SK-N-SH treated with all-trans-retinoic acid at 6 μM for 48 hours (cell line): Measurements from ENCODE around the gene ZFP62.

Experiments used
- ATAC-seq: fragments of 200-7000 bp; cut with Tn5 transposase; 3 replicates; pipeline ENCODE4 v1.9.1; 2020; ENCODE audit warnings: mild to moderate bottlenecking, moderate library complexity
- ARNTL ChIP-seq: fragments of 450-650 bp; formaldehyde crosslinking; IDR thresholded peaks from 2 replicates; pipeline ENCODE4 v1.5.0; 2020; ENCODE audit warnings: low read depth, mild to moderate bottlenecking, moderate library complexity, borderline replicate concordance
- BACH2 ChIP-seq: fragments of 250-450 bp; sonication (Bioruptor Pico); IDR thresholded peaks from 2 replicates; pipeline ENCODE4 v1.9.0; 2021; ENCODE audit warnings: mild to moderate bottlenecking, borderline replicate concordance
- CREB5 ChIP-seq: fragments of 250-450 bp; sonication (Bioruptor Pico); IDR thresholded peaks from 2 replicates; pipeline ENCODE4 v1.5.1; 2020; ENCODE audit warnings: low read depth, mild to moderate bottlenecking, moderate library complexity
- CSDC2 ChIP-seq: fragments of 250-450 bp; sonication (Bioruptor Pico); IDR thresholded peaks from 2 replicates; pipeline ENCODE4 v1.5.0; 2020; ENCODE audit warnings: mild to moderate bottlenecking, moderate library complexity
- CSRNP3 ChIP-seq: fragments of 250-450 bp; sonication (Bioruptor Pico); IDR thresholded peaks from 2 replicates; pipeline ENCODE4 v1.5.1; 2021; ENCODE audit warnings: mild to moderate bottlenecking, moderate library complexity
- ESRRG ChIP-seq: fragments of 250-450 bp; sonication (Bioruptor Pico); IDR thresholded peaks from 2 replicates; pipeline ENCODE4 v1.6.1; 2021; ENCODE audit warnings: mild to moderate bottlenecking
- OSR1 ChIP-seq: fragments of 250-450 bp; sonication (Bioruptor Pico); IDR thresholded peaks from 2 replicates; pipeline ENCODE4 v1.8.0; 2022; ENCODE audit warnings: moderate library complexity, mild to moderate bottlenecking, inconsistent platforms
- PATZ1 ChIP-seq: fragments of 250-450 bp; sonication (Bioruptor Pico); IDR thresholded peaks from 2 replicates; pipeline ENCODE4 v1.8.0; 2020; ENCODE audit warnings: mild to moderate bottlenecking, moderate library complexity, borderline replicate concordance
- POU6F1 ChIP-seq: fragments of 250-450 bp; sonication (Bioruptor Pico); IDR thresholded peaks from 2 replicates; pipeline ENCODE4 v1.8.0; 2021; ENCODE audit warnings: low read depth, mild to moderate bottlenecking, moderate library complexity, borderline replicate concordance
- PPARA ChIP-seq: fragments of 250-450 bp; sonication (Bioruptor Pico); IDR thresholded peaks from 2 replicates; pipeline ENCODE4 v1.5.0; 2020; ENCODE audit warnings: mild to moderate bottlenecking, borderline replicate concordance
- RARB ChIP-seq: fragments of 250-450 bp; sonication (Bioruptor Pico); IDR thresholded peaks from 2 replicates; pipeline ENCODE4 v1.8.0; 2021; ENCODE audit warnings: mild to moderate bottlenecking, moderate library complexity
- TCF4 ChIP-seq: fragments of 250-450 bp; sonication (Bioruptor Pico); IDR thresholded peaks from 2 replicates; pipeline ENCODE4 v1.8.0; 2021; ENCODE audit warnings: mild to moderate bottlenecking, moderate library complexity, borderline replicate concordance
- TSHZ2 ChIP-seq: fragments of 250-450 bp; sonication (Bioruptor Pico); IDR thresholded peaks from 2 replicates; pipeline ENCODE4 v1.5.0; 2020; ENCODE audit warnings: mild to moderate bottlenecking, moderate library complexity
- ZC3H10 ChIP-seq: fragments of 250-450 bp; sonication (Bioruptor Pico); IDR thresholded peaks from 2 replicates; pipeline ENCODE4 v1.5.1; 2021; ENCODE audit warnings: mild to moderate bottlenecking, moderate library complexity
- ZNF565 ChIP-seq: fragments of 450-650 bp; formaldehyde crosslinking; conservative IDR thresholded peaks from 2 replicates; pipeline ENCODE4 v1.5.0; 2020; ENCODE audit warnings: low read depth, mild to moderate bottlenecking, moderate library complexity
- ZNF70 ChIP-seq: fragments of 450-650 bp; formaldehyde crosslinking; IDR thresholded peaks from 2 replicates; pipeline ENCODE4 v1.5.0; 2020; ENCODE audit warnings: mild to moderate bottlenecking, moderate library complexity
- ZNF8 ChIP-seq: fragments of 450-650 bp; formaldehyde crosslinking; IDR thresholded peaks from 2 replicates; pipeline ENCODE4 v1.5.0; 2020; ENCODE audit warnings: mild to moderate bottlenecking, moderate library complexity

ZFP62 gene

GRCh38 chr5:180821538-180821937 is 39.5 kb downstream of the ZFP62 start:
- ATAC-seq = no peak
- no peak for TF ChIP-seq BACH2
- no peak for TF ChIP-seq ZNF565 (CRISPR knock-in tag)
- no peak for TF ChIP-seq RARB
- no peak for TF ChIP-seq ARNTL (CRISPR knock-in tag)
- TF ChIP-seq ZNF70 = no peak
- no peak for TF ChIP-seq ZNF8 (CRISPR knock-in tag)
- no peak for TF ChIP-seq ESRRG (CRISPR knock-in tag)
- TF ChIP-seq CSRNP3 (CRISPR knock-in tag) = no peak
- TF ChIP-seq TSHZ2 (CRISPR knock-in tag) = no peak
- TF ChIP-seq TCF4 (CRISPR knock-in tag) = no peak
- no peak for TF ChIP-seq OSR1 (CRISPR knock-in tag)
- TF ChIP-seq ZC3H10 (CRISPR knock-in tag) = no peak
- TF ChIP-seq POU6F1 (CRISPR knock-in tag) = no peak
- no peak for TF ChIP-seq PPARA (CRISPR knock-in tag)

GRCh38 chr5:180820788-180821321 is 40.2 kb downstream of the ZFP62 start:
- TF ChIP-seq ESRRG (CRISPR knock-in tag) (no peak), CSDC2 (no peak), RARB (no peak), PATZ1 (no peak), ZNF70 (no peak)
- no peak for ATAC-seq

- TF ChIP-seq CREB5 (CRISPR knock-in tag) = no peak
- no peak for TF ChIP-seq ZNF8 (CRISPR knock-in tag)
- TF ChIP-seq BACH2 = no peak
- no peak for TF ChIP-seq POU6F1 (CRISPR knock-in tag)
- TF ChIP-seq ZNF70 = no peak
- TF ChIP-seq ARNTL (CRISPR knock-in tag) = no peak
- no peak for TF ChIP-seq CSRNP3 (CRISPR knock-in tag)
- no peak for ATAC-seq
Measured at GRCh38 chr5:180818677-180819341, 42.3 kb downstream of the ZFP62 start.
